ENCODE data around the gene LRRC45.

Gene LRRC45

GRCh38 chr17:82016061-82016874, 6.8 kb upstream of the LRRC45 start:
- Histone ChIP-seq H3K36me3 (ENCODE audit: insufficient read depth, low read length) (no peaks in the 10 kb centered on the region), H3K4me3 (ENCODE audit: low read depth, low read length) (no peak overlapping the region), H3K27ac (ENCODE audit: low read depth, low read length) (no peak overlapping the region), H3K4me1 (ENCODE audit: control insufficient read depth, insufficient read depth, low read length, unreplicated experiment) (peaks cover 1% of the 10 kb centered on the region), H3K79me2 (ENCODE audit: control insufficient read depth, insufficient read depth, low read length, unreplicated experiment) (no peaks in the 10 kb centered on the region), H2AFZ (ENCODE audit: low read length, unreplicated experiment) (no peak overlapping the region), H3K27me3 (ENCODE audit: insufficient read depth, low read length) (no peaks in the 10 kb centered on the region)

- H3K4me3 ChIP-seq (ENCODE audit: low read depth, low read length), result no peak overlapping the region
- H3K4me1 ChIP-seq (ENCODE audit: control insufficient read depth, insufficient read depth, low read length, unreplicated experiment), result peaks cover 5% of the 10 kb centered on the region
Observed at GRCh38 chr17:82016875-82017459, 6.1 kb upstream of the LRRC45 start.

GRCh38 chr17:82017612-82018151, 5.4 kb upstream of the LRRC45 start:
- H3K27me3 ChIP-seq (ENCODE audit: insufficient read depth, low read length), result no peaks in the 10 kb centered on the region
- peaks cover 5% of the 10 kb centered on the region for H3K4me1 ChIP-seq (ENCODE audit: control insufficient read depth, insufficient read depth, low read length, unreplicated experiment)
- no peak overlapping the region for H3K27ac ChIP-seq (ENCODE audit: low read depth, low read length)
- H3K79me2 ChIP-seq (ENCODE audit: control insufficient read depth, insufficient read depth, low read length, unreplicated experiment), result no peaks in the 10 kb centered on the region
- no peak overlapping the region for H3K4me3 ChIP-seq (ENCODE audit: low read depth, low read length)
- H2AFZ ChIP-seq (ENCODE audit: low read length, unreplicated experiment), result no peak overlapping the region
- no peaks in the 10 kb centered on the region for H3K36me3 ChIP-seq (ENCODE audit: insufficient read depth, low read length)

More at GRCh38 chr17:82016875-82017459, 6.1 kb upstream of the LRRC45 start:
- Histone ChIP-seq H3K36me3 (ENCODE audit: insufficient read depth, low read length) (no peaks in the 10 kb centered on the region), H3K27me3 (ENCODE audit: insufficient read depth, low read length) (no peaks in the 10 kb centered on the region), H3K27ac (ENCODE audit: low read depth, low read length) (no peak overlapping the region), H2AFZ (ENCODE audit: low read length, unreplicated experiment) (no peak overlapping the region), H3K79me2 (ENCODE audit: control insufficient read depth, insufficient read depth, low read length, unreplicated experiment) (no peaks in the 10 kb centered on the region)

- Histone ChIP-seq H3K27ac (ENCODE audit: low read depth, low read length) (no peak overlapping the region), H3K4me3 (ENCODE audit: low read depth, low read length) (no peak overlapping the region), H3K27me3 (ENCODE audit: insufficient read depth, low read length) (no peaks in the 10 kb centered on the region), H3K79me2 (ENCODE audit: control insufficient read depth, insufficient read depth, low read length, unreplicated experiment) (no peaks in the 10 kb centered on the region), H2AFZ (ENCODE audit: low read length, unreplicated experiment) (no peak overlapping the region), H3K36me3 (ENCODE audit: insufficient read depth, low read length) (no peaks in the 10 kb centered on the region), H3K4me1 (ENCODE audit: control insufficient read depth, insufficient read depth, low read length, unreplicated experiment) (peaks cover 5% of the 10 kb centered on the region)
Observed at GRCh38 chr17:82018152-82018988, 4.7 kb upstream of the LRRC45 start.

GRCh38 chr17:82018989-82019689, 4.0 kb upstream of the LRRC45 start:
- no peak overlapping the region for H3K4me3 ChIP-seq (ENCODE audit: low read depth, low read length)
- no peaks in the 10 kb centered on the region for H3K27me3 ChIP-seq (ENCODE audit: insufficient read depth, low read length)
- no peak overlapping the region for H2AFZ ChIP-seq (ENCODE audit: low read length, unreplicated experiment)
- H3K4me1 ChIP-seq (ENCODE audit: control insufficient read depth, insufficient read depth, low read length, unreplicated experiment), result peaks cover 8% of the 10 kb centered on the region
- no peaks in the 10 kb centered on the region for H3K79me2 ChIP-seq (ENCODE audit: control insufficient read depth, insufficient read depth, low read length, unreplicated experiment)
- H3K27ac ChIP-seq (ENCODE audit: low read depth, low read length), result no peak overlapping the region
- H3K36me3 ChIP-seq (ENCODE audit: insufficient read depth, low read length), result no peaks in the 10 kb centered on the region

GRCh38 chr17:82019690-82020571, 3.2 kb upstream of the LRRC45 start:
- no peak overlapping the region for H2AFZ ChIP-seq (ENCODE audit: low read length, unreplicated experiment)
- no peak overlapping the region for H3K4me3 ChIP-seq (ENCODE audit: low read depth, low read length)
- H3K27me3 ChIP-seq (ENCODE audit: insufficient read depth, low read length), result no peaks in the 10 kb centered on the region
- peaks cover 11% of the 10 kb centered on the region for H3K4me1 ChIP-seq (ENCODE audit: control insufficient read depth, insufficient read depth, low read length, unreplicated experiment)
- no peaks in the 10 kb centered on the region for H3K36me3 ChIP-seq (ENCODE audit: insufficient read depth, low read length)
- no peaks in the 10 kb centered on the region for H3K79me2 ChIP-seq (ENCODE audit: control insufficient read depth, insufficient read depth, low read length, unreplicated experiment)
- H3K27ac ChIP-seq (ENCODE audit: low read depth, low read length), result no peak overlapping the region

GRCh38 chr17:82020572-82021106, 2.5 kb upstream of the LRRC45 start:
- no peaks in the 10 kb centered on the region for H3K79me2 ChIP-seq (ENCODE audit: control insufficient read depth, insufficient read depth, low read length, unreplicated experiment)
- H3K4me1 ChIP-seq (ENCODE audit: control insufficient read depth, insufficient read depth, low read length, unreplicated experiment), result peaks cover 11% of the 10 kb centered on the region
- no peak overlapping the region for H3K4me3 ChIP-seq (ENCODE audit: low read depth, low read length)
- no peak overlapping the region for H3K27ac ChIP-seq (ENCODE audit: low read depth, low read length)
- H2AFZ ChIP-seq (ENCODE audit: low read length, unreplicated experiment), result no peak overlapping the region
- H3K36me3 ChIP-seq (ENCODE audit: insufficient read depth, low read length), result no peaks in the 10 kb centered on the region
- no peaks in the 10 kb centered on the region for H3K27me3 ChIP-seq (ENCODE audit: insufficient read depth, low read length)

GRCh38 chr17:82021107-82021899, 1.8 kb upstream of the LRRC45 start:
- Histone ChIP-seq H3K36me3 (ENCODE audit: insufficient read depth, low read length) (no peaks in the 10 kb centered on the region), H3K4me1 (ENCODE audit: control insufficient read depth, insufficient read depth, low read length, unreplicated experiment) (peaks cover 11% of the 10 kb centered on the region), H3K4me3 (ENCODE audit: low read depth, low read length) (peak overlapping the region; percentile 91), H3K79me2 (ENCODE audit: control insufficient read depth, insufficient read depth, low read length, unreplicated experiment) (no peaks in the 10 kb centered on the region), H3K27me3 (ENCODE audit: insufficient read depth, low read length) (no peaks in the 10 kb centered on the region), H3K27ac (ENCODE audit: low read depth, low read length) (no peak overlapping the region), H2AFZ (ENCODE audit: low read length, unreplicated experiment) (no peak overlapping the region)

GRCh38 chr17:82021900-82022309, 1.2 kb upstream of the LRRC45 start:
- Histone ChIP-seq H3K27me3 (ENCODE audit: insufficient read depth, low read length) (no peaks in the 10 kb centered on the region), H3K79me2 (ENCODE audit: control insufficient read depth, insufficient read depth, low read length, unreplicated experiment) (no peaks in the 10 kb centered on the region), H3K4me3 (ENCODE audit: low read depth, low read length) (peak overlapping the region; percentile 91), H3K27ac (ENCODE audit: low read depth, low read length) (no peak overlapping the region), H3K36me3 (ENCODE audit: insufficient read depth, low read length) (no peaks in the 10 kb centered on the region), H2AFZ (ENCODE audit: low read length, unreplicated experiment) (no peak overlapping the region), H3K4me1 (ENCODE audit: control insufficient read depth, insufficient read depth, low read length, unreplicated experiment) (peaks cover 11% of the 10 kb centered on the region)
